Stimulated activated CD8-positive, alpha-beta memory T cell treated with anti-CD3 and anti-CD28 coated beads, Interleukin-12 subunit alpha, Interleukin-12 subunit beta, amount 100 ng/mL, for 24 hours (primary cell): Measurements from ENCODE around the gene GRIP2.

ENCODE experiments used
- DNase-seq: peaks from one replicate; pipeline ENCODE4 v3.0.0-alpha.2; 2020; ENCODE audit errors: extremely low read depth

The GRIP2 gene

GRCh38 chr3:14539742-14540491 lies at the start of gene GRIP2:
Gene GRIP2, minus strand, starts transcription at chr3:14540342. Its CDS starts 34 bp downstream, at chr3:14540308.
- no peak for DNase-seq

GRCh38 chr3:14588425-14589112 lies 48.4 kb upstream of the GRIP2 start:
- DNase-seq = no peak

- no peak for DNase-seq
Observed at GRCh38 chr3:14587740-14588360, 47.7 kb upstream of the GRIP2 start.

GRCh38 chr3:14586611-14587010 lies 46.5 kb upstream of the GRIP2 start:
- DNase-seq = no peak

- no peak for DNase-seq
Observed at GRCh38 chr3:14583548-14584091, 43.5 kb upstream of the GRIP2 start.

GRCh38 chr3:14582045-14582410 lies 41.9 kb upstream of the GRIP2 start:
- no peak for DNase-seq

GRCh38 chr3:14581334-14582044 lies 41.3 kb upstream of the GRIP2 start:
- no peak for DNase-seq

GRCh38 chr3:14577897-14578296 lies 37.8 kb upstream of the GRIP2 start:
- DNase-seq = no peak

- no peak for DNase-seq
Observed at GRCh38 chr3:14576163-14576562, 36.0 kb upstream of the GRIP2 start.

- DNase-seq = no peak
Observed at GRCh38 chr3:14574183-14574582, 34.0 kb upstream of the GRIP2 start.

- DNase-seq = no peak
Observed at GRCh38 chr3:14573706-14574105, 33.6 kb upstream of the GRIP2 start.

- no peak for DNase-seq
Observed at GRCh38 chr3:14570864-14571263, 30.7 kb upstream of the GRIP2 start.

GRCh38 chr3:14570089-14570488 lies 29.9 kb upstream of the GRIP2 start:
- no peak for DNase-seq

GRCh38 chr3:14569474-14570000 lies 29.4 kb upstream of the GRIP2 start:
- DNase-seq = no peak

- DNase-seq = no peak
Observed at GRCh38 chr3:14568269-14568668, 28.1 kb upstream of the GRIP2 start.

GRCh38 chr3:14566812-14567211 lies 26.7 kb upstream of the GRIP2 start:
- DNase-seq = no peak

- no peak for DNase-seq
Observed at GRCh38 chr3:14565868-14566588, 25.9 kb upstream of the GRIP2 start.

GRCh38 chr3:14564741-14565140 lies 24.6 kb upstream of the GRIP2 start:
- no peak for DNase-seq

GRCh38 chr3:14563946-14564539 lies 23.9 kb upstream of the GRIP2 start:
- no peak for DNase-seq

- no peak for DNase-seq
Observed at GRCh38 chr3:14562121-14562890, 22.2 kb upstream of the GRIP2 start.
